ENCODE measurements around the gene TMTC2. TPM values are rescaled to one million over a fixed set of nuclear protein-coding genes. Genes with fewer than 3 reads are reported as not detected.

The TMTC2 gene
- total and polyA plus RNA-seq, 2 donors (not counting 3 experiments of a cell fraction or from before 2014, with no cell fraction given): 4.1 to 7.8 TPM

GRCh38 chr12:82972624-82973023, 285.9 kb downstream of the TMTC2 start:
- no peaks in the 10 kb centered on the region for H3K27me3 ChIP-seq (ENCODE audit: control insufficient read depth in 2 of 2, insufficient read depth in 2 of 2, low read length in 2 of 2)
- H3K4me2 ChIP-seq (ENCODE audit: insufficient read depth, low read length): no peak overlapping the region
- dilution Hi-C loops (cut with MboI; ENCODE audit: extremely low pct_ligation_motif_present, low sequenced_read_pairs) (no loop called here), intact Hi-C loops (cut with micrococcal nuclease) (no loop called here)
- H3K36me3 ChIP-seq (ENCODE audit: control insufficient read depth in 2 of 2, extremely low read depth in 1 of 2, insufficient read depth in 2 of 2, low read length in 2 of 2): no peaks in the 10 kb centered on the region
- TF ChIP-seq MYC (IDR thresholded peaks at IDR 0.05; ENCODE audit: low read depth, low read length) (no peak), EZH2 (IDR thresholded peaks at IDR 0.05; ENCODE audit: borderline replicate concordance, low read depth, low read length, severe bottlenecking) (no peak), JUN (IDR thresholded peaks at IDR 0.05; ENCODE audit: borderline replicate concordance, insufficient read depth, insufficient read length, low read depth) (no peak), POLR2AphosphoS5 (IDR thresholded peaks at IDR 0.05; ENCODE audit: insufficient read depth, low read depth, low read length) (no peak), POLR2A (IDR thresholded peaks at IDR 0.05; ENCODE audit: low read depth, low read length) (no peak), FOS (IDR thresholded peaks at IDR 0.05; ENCODE audit: borderline replicate concordance, insufficient read depth, low read length) (no peak), GATA2 (IDR thresholded peaks at IDR 0.05; ENCODE audit: insufficient read depth, insufficient read length, low read depth, low read length) (no peak), CTCF (IDR thresholded peaks at IDR 0.05; ENCODE audit: extremely low read depth in 1 of 2, insufficient read depth in 1 of 2, low read depth in 1 of 2, low read length in 2 of 2) (no peak), MAX (IDR thresholded peaks at IDR 0.05; ENCODE audit: insufficient read depth, insufficient read length) (no peak)
- no TSS peak for BruUV-seq (replicated peaks)
- no peaks in the 10 kb centered on the region for H4K20me1 ChIP-seq (replicated peaks; ENCODE audit: control insufficient read depth, extremely low read depth, insufficient read depth, low read length)
- no peak for DNase-seq (ENCODE audit: low read depth, low spot score)
- no peak overlapping the region for H3K4me3 ChIP-seq (replicated peaks in 1 of 3; ENCODE audit: insufficient read depth in 1 of 3, low read depth in 1 of 3, low read length in 3 of 3)
- no peak for FAIRE-seq
- H3K4me1 ChIP-seq (ENCODE audit: control insufficient read depth, extremely low read depth, insufficient read depth, low read length): no peaks in the 10 kb centered on the region
- no peak overlapping the region for H2AFZ ChIP-seq (ENCODE audit: low read depth, low read length)
- no peak overlapping the region for H3K27ac ChIP-seq (ENCODE audit: insufficient read depth, low read depth, low read length)
- H3K9me1 ChIP-seq (replicated peaks; ENCODE audit: control insufficient read depth, extremely low read depth, insufficient read depth, low read length): no peaks in the 10 kb centered on the region
- H3K9me3 ChIP-seq (replicated peaks; ENCODE audit: control insufficient read depth, insufficient read depth, low read length): no peaks in the 10 kb centered on the region
- POLR2A ChIA-PET: no interaction called here
- CTCF ChIA-PET: no interaction called here
- H3K9ac ChIP-seq (replicated peaks; ENCODE audit: extremely low read depth, insufficient read depth, low read length): no peak overlapping the region
- H3K79me2 ChIP-seq (ENCODE audit: control insufficient read depth, insufficient read depth, low read length): no peaks in the 10 kb centered on the region
